Activated B cell treated with CpG ODN at 0.5 μM for 24 hours (primary cell): ENCODE measurements around the gene NMNAT3. TPM values are rescaled to one million over a fixed set of nuclear protein-coding genes. Genes with fewer than 3 reads are reported as not detected.

Source experiments
- ATAC-seq: fragments of 200-7000 bp; cut with Tn5 transposase; one replicate; pipeline ENCODE4 v1.10.0; 2021; ENCODE audit warnings: low read depth, mild to moderate bottlenecking, moderate library complexity
- CTCF ChIA-PET: fragments of 350-600 bp; sonication (Branson Sonifier 250); formaldehyde crosslinking; loops from one replicate; lab custom pipeline; 2021; ENCODE audit warnings: antibody characterized with exemption; lab: Charles Lee
- POLR2A ChIA-PET: fragments of 350-600 bp; sonication (Branson Sonifier 250); formaldehyde crosslinking; loops from one replicate; lab custom pipeline; 2021; ENCODE audit warnings: antibody characterized with exemption; lab: Charles Lee
- DNase-seq: peaks from one replicate; pipeline ENCODE4 v3.0.0; 2022
- H3K27ac Mint-ChIP-seq: one replicate; pipeline ENCODE4 v1.8.0; 2020; ENCODE audit warnings: mixed read lengths
- H3K27me3 Mint-ChIP-seq: one replicate; pipeline ENCODE4 v1.8.0; 2021; ENCODE audit warnings: mixed read lengths
- H3K36me3 Mint-ChIP-seq: one replicate; pipeline ENCODE4 v1.8.0; 2021; ENCODE audit warnings: low read depth, mixed read lengths
- H3K4me1 Mint-ChIP-seq: one replicate; pipeline ENCODE4 v1.8.0; 2021; ENCODE audit warnings: mixed read lengths
- H3K4me3 Mint-ChIP-seq: one replicate; pipeline ENCODE4 v1.8.0; 2020; ENCODE audit warnings: mild to moderate bottlenecking, mixed read lengths
- H3K9me3 Mint-ChIP-seq: one replicate; pipeline ENCODE4 v1.8.0; 2020; ENCODE audit warnings: mixed read lengths
- intact Hi-C: fragments of 100-400 bp; cut with micrococcal nuclease; formaldehyde crosslinking; loops from one replicate; pipeline ENCODE4 v1.15.1; 2024
- total RNA-seq: library from RNA; stranded (reverse); gene quantifications from 2 replicates; pipeline ENCODE4 v1.2.3, GENCODE V29; 2022
- TF ChIP-seq, protein P1 (sequence below): fragments of 200-600 bp; IDR thresholded peaks from one replicate; pipeline ENCODE4 v1.8.0; 2022; ENCODE audit warnings: antibody characterized with exemption, mild to moderate bottlenecking

Gene NMNAT3
- total RNA-seq, 1 donor from 2014 or later, result 1.1 TPM

DNA sequence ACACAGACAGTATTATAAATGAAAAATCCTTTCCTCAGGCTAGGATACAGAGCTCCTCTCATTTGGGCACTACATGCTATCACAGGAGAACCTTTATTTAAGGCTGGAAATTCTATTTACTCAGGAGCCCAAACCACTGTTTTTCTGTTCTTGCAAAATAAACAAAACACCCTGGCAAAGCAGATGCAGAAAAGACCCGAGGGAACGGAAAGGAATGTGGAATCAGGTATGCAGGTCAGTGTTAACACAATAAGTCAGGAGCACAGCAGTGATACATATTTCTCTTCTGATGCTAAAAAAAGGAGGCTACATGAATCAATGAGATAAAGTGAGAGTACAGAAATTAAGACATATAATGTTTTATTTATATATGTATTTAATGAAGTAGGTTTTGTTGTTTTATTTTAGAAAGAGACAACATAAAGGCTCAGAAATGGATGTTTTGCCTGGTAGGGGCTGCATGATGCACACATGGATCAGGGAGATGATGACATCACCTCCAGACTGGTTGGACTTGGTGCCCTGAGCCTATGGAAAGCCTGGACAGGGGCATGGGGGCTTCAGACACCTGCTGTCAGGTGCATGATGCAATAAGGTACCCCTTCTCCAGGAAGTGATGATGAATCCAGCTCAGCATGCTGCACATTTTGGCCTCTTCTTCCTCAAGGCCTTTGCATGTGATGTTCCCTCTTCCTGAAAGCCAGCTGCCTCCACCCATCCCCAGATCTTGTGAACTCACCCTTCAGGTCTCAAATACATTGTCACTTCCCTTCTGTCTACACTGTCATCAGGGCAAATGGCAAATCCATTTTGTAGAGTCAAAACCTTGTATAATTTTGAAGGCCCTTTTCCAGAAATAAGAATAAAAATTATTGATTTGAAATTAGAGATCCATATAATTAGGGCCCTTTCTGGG, 119.2 kb downstream of the NMNAT3 start:
- no peak for ATAC-seq
- CTCF ChIA-PET, result no interaction called here
- intact Hi-C loops, result no loop called here
- no peaks in the 10 kb centered on the region for H3K36me3 Mint-ChIP-seq
- POLR2A ChIA-PET, result interaction anchor here (0.6 kb wide), 1 partner anchor 117 kb away, joined by 4 read pairs; no protein-coding TSS in a partner anchor
- no peaks in the 10 kb centered on the region for H3K9me3 Mint-ChIP-seq
- H3K4me1 Mint-ChIP-seq, result no peaks in the 10 kb centered on the region
- DNase-seq, result no peak
- peaks cover 6% of the 10 kb centered on the region for H3K27me3 Mint-ChIP-seq
- H3K27ac Mint-ChIP-seq, result no peak overlapping the region
- no peak overlapping the region for H3K4me3 Mint-ChIP-seq
- TF ChIP-seq, protein P1, sequence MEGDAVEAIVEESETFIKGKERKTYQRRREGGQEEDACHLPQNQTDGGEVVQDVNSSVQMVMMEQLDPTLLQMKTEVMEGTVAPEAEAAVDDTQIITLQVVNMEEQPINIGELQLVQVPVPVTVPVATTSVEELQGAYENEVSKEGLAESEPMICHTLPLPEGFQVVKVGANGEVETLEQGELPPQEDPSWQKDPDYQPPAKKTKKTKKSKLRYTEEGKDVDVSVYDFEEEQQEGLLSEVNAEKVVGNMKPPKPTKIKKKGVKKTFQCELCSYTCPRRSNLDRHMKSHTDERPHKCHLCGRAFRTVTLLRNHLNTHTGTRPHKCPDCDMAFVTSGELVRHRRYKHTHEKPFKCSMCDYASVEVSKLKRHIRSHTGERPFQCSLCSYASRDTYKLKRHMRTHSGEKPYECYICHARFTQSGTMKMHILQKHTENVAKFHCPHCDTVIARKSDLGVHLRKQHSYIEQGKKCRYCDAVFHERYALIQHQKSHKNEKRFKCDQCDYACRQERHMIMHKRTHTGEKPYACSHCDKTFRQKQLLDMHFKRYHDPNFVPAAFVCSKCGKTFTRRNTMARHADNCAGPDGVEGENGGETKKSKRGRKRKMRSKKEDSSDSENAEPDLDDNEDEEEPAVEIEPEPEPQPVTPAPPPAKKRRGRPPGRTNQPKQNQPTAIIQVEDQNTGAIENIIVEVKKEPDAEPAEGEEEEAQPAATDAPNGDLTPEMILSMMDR, result no peak

DNA sequence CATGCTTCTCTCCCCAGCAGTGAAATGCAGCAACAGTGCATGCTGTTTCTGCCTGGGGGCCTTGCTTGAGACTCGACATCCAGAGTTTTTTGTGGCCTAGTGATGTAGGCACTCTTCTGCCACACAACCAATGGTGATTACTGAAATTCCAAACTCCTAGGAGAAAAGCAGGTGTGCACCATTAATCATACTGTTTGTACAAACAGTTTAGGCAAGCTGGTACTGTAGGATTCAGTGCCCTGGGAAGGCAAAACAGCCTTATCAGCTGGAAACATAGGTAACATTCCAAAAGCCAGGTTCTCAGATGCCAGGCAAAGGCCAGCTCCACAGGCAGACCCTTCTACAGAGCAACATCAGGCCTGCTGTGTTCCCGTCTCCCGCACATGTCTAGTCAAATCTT, 120.7 kb downstream of the NMNAT3 start:
- CTCF ChIA-PET, result no interaction called here
- intact Hi-C loops, result no loop called here
- POLR2A ChIA-PET, result no interaction called here
- Mint-ChIP-seq H3K27me3 (peaks cover 6% of the 10 kb centered on the region), H3K9me3 (no peaks in the 10 kb centered on the region), H3K36me3 (no peaks in the 10 kb centered on the region), H3K4me1 (no peaks in the 10 kb centered on the region), H3K27ac (no peak overlapping the region), H3K4me3 (no peak overlapping the region)
- TF ChIP-seq, protein P1, result no peak
- no peak for DNase-seq
- ATAC-seq, result no peak

DNA sequence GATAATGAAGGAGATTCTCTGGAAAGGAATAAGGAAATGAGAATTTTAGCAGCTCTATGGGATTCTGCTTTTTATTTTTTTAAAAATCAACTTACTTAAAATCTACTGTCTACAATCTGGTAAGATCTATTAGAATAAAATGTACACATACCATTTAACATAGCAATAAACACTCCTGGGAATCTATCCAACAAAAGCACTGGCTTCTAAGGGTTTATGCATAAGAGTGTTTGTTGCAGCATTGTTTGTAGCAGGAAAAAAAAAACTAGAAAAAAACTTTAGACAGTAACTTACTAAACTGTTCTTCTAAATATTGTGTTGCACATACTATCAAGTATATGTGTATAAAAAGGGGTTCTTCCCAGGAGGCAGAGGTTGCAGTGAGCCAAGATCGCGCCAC, 122.5 kb downstream of the NMNAT3 start:
- CTCF ChIA-PET, result no interaction called here
- intact Hi-C loops, result no loop called here
- no peak overlapping the region for H3K27ac Mint-ChIP-seq

DNA sequence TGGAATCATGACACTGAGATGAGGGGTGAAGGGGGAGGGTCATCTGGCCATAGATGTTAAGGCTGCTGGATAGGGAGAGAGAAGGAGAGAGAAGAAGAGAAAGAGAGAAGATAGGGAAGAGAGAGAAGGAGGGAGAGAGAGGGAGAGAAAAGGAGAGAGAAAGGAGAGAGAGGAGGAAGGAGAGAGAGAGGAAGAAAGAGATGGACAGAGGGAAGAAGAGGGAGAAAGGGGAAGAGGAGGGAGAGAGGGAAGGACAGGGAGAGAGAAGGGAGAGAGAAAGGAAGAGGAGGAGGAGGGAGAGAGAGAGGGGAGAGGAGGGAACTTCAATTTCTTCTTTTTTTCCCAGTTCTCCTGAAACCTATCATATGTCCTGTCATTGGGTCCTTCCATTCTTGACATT, 123.1 kb downstream of the NMNAT3 start:
- intact Hi-C loops, result no loop called here
- Mint-ChIP-seq H3K27me3 (peaks cover 9% of the 10 kb centered on the region), H3K27ac (no peak overlapping the region), H3K36me3 (no peaks in the 10 kb centered on the region), H3K4me3 (no peak overlapping the region), H3K4me1 (no peaks in the 10 kb centered on the region), H3K9me3 (no peaks in the 10 kb centered on the region)
- no peak for DNase-seq
- TF ChIP-seq, protein P1, result no peak
- POLR2A ChIA-PET, result no interaction called here
- CTCF ChIA-PET, result no interaction called here
- ATAC-seq, result no peak

More for the DNA sequence above, 122.5 kb downstream of the NMNAT3 start:
- POLR2A ChIA-PET, result no interaction called here
- no peak overlapping the region for H3K4me3 Mint-ChIP-seq
- H3K9me3 Mint-ChIP-seq, result no peaks in the 10 kb centered on the region
- ATAC-seq (no peak), DNase-seq (no peak)
- H3K36me3 Mint-ChIP-seq, result no peaks in the 10 kb centered on the region
- no peaks in the 10 kb centered on the region for H3K4me1 Mint-ChIP-seq
- TF ChIP-seq, protein P1, result no peak
- peaks cover 6% of the 10 kb centered on the region for H3K27me3 Mint-ChIP-seq

DNA sequence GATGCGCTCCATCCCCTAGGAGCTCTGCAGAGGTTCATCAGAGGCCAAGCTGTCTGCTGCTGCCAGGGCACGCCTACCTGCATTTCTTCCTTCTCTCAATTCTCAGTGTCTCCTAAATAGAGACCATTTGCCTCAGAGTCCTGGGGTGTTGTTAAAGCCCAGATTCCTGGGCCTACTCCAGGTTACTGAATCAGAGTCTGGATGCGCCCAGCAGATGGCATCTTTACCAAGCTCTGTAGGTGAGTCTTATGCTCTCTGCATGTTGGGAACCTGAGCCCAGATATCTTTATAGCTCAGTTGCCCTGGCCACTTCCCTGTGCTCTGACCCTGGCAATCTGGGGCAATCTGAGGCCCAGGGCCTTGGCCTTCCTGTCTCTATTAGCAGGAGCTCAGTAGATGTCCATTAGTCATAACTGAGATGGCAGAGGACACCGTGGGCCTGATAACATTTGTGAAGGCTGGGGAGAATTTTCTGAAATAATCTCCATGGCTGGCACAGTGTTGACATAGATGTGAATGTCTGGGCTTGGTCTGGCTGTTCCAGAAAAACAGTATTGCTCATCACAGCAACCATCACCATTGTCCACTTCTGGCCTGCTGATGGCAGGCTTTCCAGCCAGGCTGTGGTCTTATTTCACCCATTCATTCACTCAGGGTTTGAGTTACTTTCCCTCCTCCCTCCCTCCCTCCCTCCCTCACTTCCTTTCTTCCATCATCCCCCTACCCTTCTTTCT, 125.0 kb downstream of the NMNAT3 start:
- CTCF ChIA-PET, result no interaction called here
- DNase-seq, result no peak
- H3K27ac Mint-ChIP-seq, result no peak overlapping the region
- intact Hi-C loops, result no loop called here
- H3K4me1 Mint-ChIP-seq, result no peaks in the 10 kb centered on the region
- no peak overlapping the region for H3K4me3 Mint-ChIP-seq
- POLR2A ChIA-PET, result no interaction called here
- TF ChIP-seq, protein P1, result no peak
- H3K27me3 Mint-ChIP-seq, result peaks cover 9% of the 10 kb centered on the region
- H3K9me3 Mint-ChIP-seq, result no peaks in the 10 kb centered on the region
- no peaks in the 10 kb centered on the region for H3K36me3 Mint-ChIP-seq
- no peak for ATAC-seq
